Measurements from ENCODE around the gene FARS2. TPM values are rescaled to one million over a fixed set of nuclear protein-coding genes. Genes with fewer than 3 reads are reported as not detected.

Gene FARS2
- polyA plus RNA-seq, 1 of the 3 experiments (the other 2 are of a cell fraction), result 12.5 TPM

- 70% methylated on average over 12 of the region's 12 CpGs for WGBS (ENCODE audit: low lambda C conversion rate)
Observed at GRCh38 chr6:5695260-5696245, 434.2 kb downstream of the FARS2 start.

DNA sequence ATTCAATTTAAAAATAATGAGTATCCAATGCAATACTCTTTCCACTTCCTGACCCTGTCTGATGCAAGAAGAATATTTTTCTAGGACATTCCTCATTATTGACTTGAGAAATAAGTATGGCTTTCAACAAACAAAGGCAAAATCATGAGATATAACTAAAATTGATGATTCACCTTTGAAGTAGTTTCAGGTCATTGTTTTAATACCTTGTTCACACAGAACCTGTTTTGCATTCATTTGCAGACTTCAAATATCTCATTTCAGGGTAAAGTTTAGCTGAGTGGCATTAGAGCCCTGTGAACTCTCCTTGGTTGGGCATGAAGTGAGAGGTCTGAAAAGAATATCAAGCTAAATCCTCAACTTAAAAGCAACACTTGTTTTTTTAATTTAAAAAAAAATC, 436.2 kb downstream of the FARS2 start:
- ChIA-PET POLR2A (no interaction called here), CTCF (no interaction called here)
- Histone ChIP-seq H3K27ac (ENCODE audit: low read depth in 2 of 2, low read length in 1 of 2) (no peak overlapping the region), H3K27me3 (ENCODE audit: insufficient read depth) (no peaks in the 10 kb centered on the region), H3K79me2 (ENCODE audit: insufficient read depth) (no peaks in the 10 kb centered on the region), H4K20me1 (ENCODE audit: insufficient read depth) (no peaks in the 10 kb centered on the region), H3K36me3 (replicated peaks in 1 of 2; ENCODE audit: control insufficient read depth in 1 of 2, insufficient read depth in 2 of 2, low read length in 1 of 2) (no peaks in the 10 kb centered on the region), H3K9me3 (no peaks in the 10 kb centered on the region), H3K9me2 (no peaks in the 10 kb centered on the region), H3K4me3 (ENCODE audit: low read depth in 2 of 2, low read length in 1 of 2) (no peak overlapping the region), H3K4me1 (ENCODE audit: control insufficient read depth in 1 of 2, insufficient read depth in 2 of 2, low read depth in 1 of 2, low read length in 1 of 2) (no peaks in the 10 kb centered on the region; a peak in 2 of 4 replicates), H2AFZ (ENCODE audit: low read depth) (no peak overlapping the region), H3K4me2 (no peak overlapping the region), H3F3A (replicated peaks; ENCODE audit: insufficient read depth) (no peaks in the 10 kb centered on the region), H3K9ac (no peak overlapping the region)
- TF ChIP-seq EP300 (IDR thresholded peaks at IDR 0.05; ENCODE audit: borderline replicate concordance in 1 of 2, low read depth in 1 of 2, low read length in 1 of 2) (no peak), USF2 (IDR thresholded peaks at IDR 0.05; ENCODE audit: borderline replicate concordance, low read depth, low read length) (no peak), SMC3 (IDR thresholded peaks at IDR 0.05; ENCODE audit: low read depth, low read length) (no peak), JUND (IDR thresholded peaks at IDR 0.05) (no peak), EZH2phosphoT487 (IDR thresholded peaks at IDR 0.05; ENCODE audit: borderline replicate concordance, low read depth) (no peak), TAF1 (IDR thresholded peaks at IDR 0.05; ENCODE audit: borderline replicate concordance, low read depth, low read length) (no peak), FOXJ3 (CRISPR knock-in tag; IDR thresholded peaks at IDR 0.05) (no peak), IRF3 (IDR thresholded peaks at IDR 0.05; ENCODE audit: low read depth, low read length) (no peak), NRF1 (IDR thresholded peaks at IDR 0.05; ENCODE audit: low read depth, low read length) (no peak), NFIC (IDR thresholded peaks at IDR 0.05; ENCODE audit: borderline replicate concordance) (no peak), RFX5 (IDR thresholded peaks at IDR 0.05; ENCODE audit: low read length) (no peak), MEF2A (IDR thresholded peaks at IDR 0.05; ENCODE audit: borderline replicate concordance, low read depth) (no peak), SIN3A (IDR thresholded peaks at IDR 0.05; ENCODE audit: borderline replicate concordance, low read depth, low read length) (no peak), POLR2AphosphoS5 (IDR thresholded peaks at IDR 0.05; ENCODE audit: low read depth, low read length) (no peak), GABPA (IDR thresholded peaks at IDR 0.05; ENCODE audit: low read depth) (no peak), ELF1 (IDR thresholded peaks at IDR 0.05) (no peak), TCF12 (IDR thresholded peaks at IDR 0.05) (no peak)
- TF ChIP-seq, protein P1, sequence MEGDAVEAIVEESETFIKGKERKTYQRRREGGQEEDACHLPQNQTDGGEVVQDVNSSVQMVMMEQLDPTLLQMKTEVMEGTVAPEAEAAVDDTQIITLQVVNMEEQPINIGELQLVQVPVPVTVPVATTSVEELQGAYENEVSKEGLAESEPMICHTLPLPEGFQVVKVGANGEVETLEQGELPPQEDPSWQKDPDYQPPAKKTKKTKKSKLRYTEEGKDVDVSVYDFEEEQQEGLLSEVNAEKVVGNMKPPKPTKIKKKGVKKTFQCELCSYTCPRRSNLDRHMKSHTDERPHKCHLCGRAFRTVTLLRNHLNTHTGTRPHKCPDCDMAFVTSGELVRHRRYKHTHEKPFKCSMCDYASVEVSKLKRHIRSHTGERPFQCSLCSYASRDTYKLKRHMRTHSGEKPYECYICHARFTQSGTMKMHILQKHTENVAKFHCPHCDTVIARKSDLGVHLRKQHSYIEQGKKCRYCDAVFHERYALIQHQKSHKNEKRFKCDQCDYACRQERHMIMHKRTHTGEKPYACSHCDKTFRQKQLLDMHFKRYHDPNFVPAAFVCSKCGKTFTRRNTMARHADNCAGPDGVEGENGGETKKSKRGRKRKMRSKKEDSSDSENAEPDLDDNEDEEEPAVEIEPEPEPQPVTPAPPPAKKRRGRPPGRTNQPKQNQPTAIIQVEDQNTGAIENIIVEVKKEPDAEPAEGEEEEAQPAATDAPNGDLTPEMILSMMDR (IDR thresholded peaks at IDR 0.05), result no peak
- no peak for DNase-seq

More at GRCh38 chr6:5695260-5696245, 434.2 kb downstream of the FARS2 start:
- Histone ChIP-seq H3K4me2 (no peak overlapping the region), H3K9me2 (no peaks in the 10 kb centered on the region), H3K9ac (no peak overlapping the region), H3K36me3 (replicated peaks in 1 of 2; ENCODE audit: control insufficient read depth in 1 of 2, insufficient read depth in 2 of 2, low read length in 1 of 2) (no peaks in the 10 kb centered on the region), H2AFZ (ENCODE audit: low read depth) (no peak overlapping the region), H3K4me3 (ENCODE audit: low read depth in 2 of 2, low read length in 1 of 2) (no peak overlapping the region), H3K27me3 (ENCODE audit: insufficient read depth) (no peaks in the 10 kb centered on the region), H3K4me1 (ENCODE audit: control insufficient read depth in 1 of 2, insufficient read depth in 2 of 2, low read depth in 1 of 2, low read length in 1 of 2) (no peaks in the 10 kb centered on the region; a peak in 2 of 4 replicates), H3F3A (replicated peaks; ENCODE audit: insufficient read depth) (no peaks in the 10 kb centered on the region), H3K9me3 (no peaks in the 10 kb centered on the region), H3K79me2 (ENCODE audit: insufficient read depth) (no peaks in the 10 kb centered on the region), H3K27ac (ENCODE audit: low read depth in 2 of 2, low read length in 1 of 2) (0 out of 4 replicates have a peak overlapping the region, but pooled peaks of 1 of the 2 experiments have one; percentile 5), H4K20me1 (ENCODE audit: insufficient read depth) (no peaks in the 10 kb centered on the region)
- no peak for TF ChIP-seq GATA2 (CRISPR knock-in tag; IDR thresholded peaks at IDR 0.05)
- ChIA-PET CTCF (no interaction called here), POLR2A (no interaction called here)
- no peak for DNase-seq
